Endodermal cell (in vitro differentiated cells): Measurements from ENCODE around the gene MTX3. TPM values are rescaled to one million over a fixed set of nuclear protein-coding genes. Genes with fewer than 3 reads are reported as not detected.

Experiments used
- DNase-seq: peaks from one replicate; pipeline ENCODE4 v3.0.0-alpha.2; 2017
- H3K27ac ChIP-seq: 2 replicates; pipeline ENCODE4 v1.5.1; 2013; ENCODE audit warnings: mild to moderate bottlenecking, low read depth, low read length, moderate library complexity
- H3K27me3 ChIP-seq: 2 replicates; pipeline ENCODE4 v1.6.1; 2013; ENCODE audit warnings: mild to moderate bottlenecking, low read length, moderate library complexity; ENCODE audit not compliant: insufficient read depth, control insufficient read depth, poor library complexity, severe bottlenecking
- H3K36me3 ChIP-seq: 2 replicates; pipeline ENCODE4 v1.7.0; 2013; ENCODE audit warnings: mild to moderate bottlenecking, low read length, moderate library complexity; ENCODE audit not compliant: control insufficient read depth, insufficient read depth
- H3K4me1 ChIP-seq: one replicate; pipeline ENCODE4 v1.7.0; 2013; ENCODE audit warnings: low read length; ENCODE audit not compliant: control insufficient read depth, insufficient read depth
- H3K4me3 ChIP-seq: 2 replicates; pipeline ENCODE4 v1.5.1; 2013; ENCODE audit warnings: mild to moderate bottlenecking, low read length, moderate library complexity
- H3K9ac ChIP-seq: 2 replicates; pipeline ENCODE4 v1.6.1; 2013; ENCODE audit warnings: mild to moderate bottlenecking, low read length, moderate library complexity; ENCODE audit not compliant: poor library complexity, severe bottlenecking; ENCODE audit errors: extremely low read depth
- H3K9me3 ChIP-seq: 2 replicates; pipeline ENCODE4 v1.6.1; 2013; ENCODE audit warnings: mild to moderate bottlenecking, low read length, moderate library complexity; ENCODE audit not compliant: control insufficient read depth
- H3K27ac Mint-ChIP-seq: 2 replicates; pipeline ENCODE4 v1.8.0; 2020; ENCODE audit warnings: mixed read lengths
- H3K27me3 Mint-ChIP-seq: 2 replicates; pipeline ENCODE4 v1.8.0; 2021; ENCODE audit warnings: mild to moderate bottlenecking, mixed read lengths; ENCODE audit not compliant: insufficient read depth
- H3K36me3 Mint-ChIP-seq: 2 replicates; pipeline ENCODE4 v1.8.0; 2020; ENCODE audit warnings: low read depth, mixed read lengths
- H3K4me1 Mint-ChIP-seq: 2 replicates; pipeline ENCODE4 v1.8.0; 2020; ENCODE audit warnings: mixed read lengths
- H3K4me3 Mint-ChIP-seq: 2 replicates; pipeline ENCODE4 v1.8.0; 2020; ENCODE audit warnings: mild to moderate bottlenecking, moderate library complexity, mixed read lengths
- H3K9me3 Mint-ChIP-seq: 2 replicates; pipeline ENCODE4 v1.8.0; 2020; ENCODE audit warnings: mild to moderate bottlenecking, mixed read lengths
- WGBS, 2 experiments: methylation state at CpG; one replicate each; pipeline versions ENCODE4 v1.1.5 to v1.1.7; 2013; ENCODE audit warnings: missing lambda C conversion rate in 2 of 2, mixed read lengths in 1 of 2; ENCODE audit not compliant: insufficient coverage in 1 of 2, insufficient read length in 1 of 2; 5-methylcytosine and 5-hydroxymethylcytosine counted together
- total RNA-seq, 2 donors: library from RNA; stranded (reverse); fragmentation: NEBNext Ultra II Directional in 1 of 2; extraction: Animal tissue kit (Norgen Biotek cat#: 25700) in 1 of 2; gene quantifications; 2 replicates in 1 of 2; 3 replicates in 1 of 2; pipeline ENCODE4 v1.2.1, GENCODE V29; 2021
- TF ChIP-seq, protein P1 (sequence below): fragments of 200-600 bp; sonication (generic); conservative IDR thresholded peaks from 2 replicates; pipeline ENCODE4 v1.5.0; 2021; ENCODE audit warnings: antibody characterized with exemption, mild to moderate bottlenecking

The MTX3 gene
- total RNA-seq, 2 donors from 2014 or later: 25.7 to 39.7 TPM

DNA sequence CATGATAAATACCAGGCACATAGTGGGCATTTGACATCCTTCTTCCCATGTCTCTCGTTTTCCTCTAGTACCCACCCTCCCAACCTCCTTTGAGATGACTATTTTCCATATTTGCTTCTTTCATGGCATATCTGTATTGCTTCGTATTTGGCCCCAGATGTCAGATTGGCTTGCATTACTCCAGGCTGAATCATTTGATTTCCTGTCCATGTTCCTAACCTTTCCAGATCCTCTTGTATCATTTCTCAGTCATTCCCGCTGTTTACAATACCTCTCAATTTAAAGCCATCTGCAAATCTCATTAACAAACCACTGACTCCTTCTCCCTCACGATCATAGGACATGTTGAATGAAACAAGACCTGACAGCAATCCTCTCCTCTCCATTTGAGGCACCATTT lies 19.9 kb downstream of the MTX3 start:
- Mint-ChIP-seq H3K36me3 (no peaks in the 10 kb centered on the region), H3K4me3 (no peak overlapping the region), H3K4me1 (peaks cover 5% of the 10 kb centered on the region), H3K27ac (no peak overlapping the region), H3K27me3 (peaks cover 2% of the 10 kb centered on the region), H3K9me3 (no peaks in the 10 kb centered on the region)
- H3K36me3 ChIP-seq: peaks cover 13% of the 10 kb centered on the region
- H3K9ac ChIP-seq: no peak overlapping the region
- WGBS, 2 experiments: 92 to 93% methylated on average over 3 to 4 of the region's 4 CpGs
- TF ChIP-seq, protein P1, sequence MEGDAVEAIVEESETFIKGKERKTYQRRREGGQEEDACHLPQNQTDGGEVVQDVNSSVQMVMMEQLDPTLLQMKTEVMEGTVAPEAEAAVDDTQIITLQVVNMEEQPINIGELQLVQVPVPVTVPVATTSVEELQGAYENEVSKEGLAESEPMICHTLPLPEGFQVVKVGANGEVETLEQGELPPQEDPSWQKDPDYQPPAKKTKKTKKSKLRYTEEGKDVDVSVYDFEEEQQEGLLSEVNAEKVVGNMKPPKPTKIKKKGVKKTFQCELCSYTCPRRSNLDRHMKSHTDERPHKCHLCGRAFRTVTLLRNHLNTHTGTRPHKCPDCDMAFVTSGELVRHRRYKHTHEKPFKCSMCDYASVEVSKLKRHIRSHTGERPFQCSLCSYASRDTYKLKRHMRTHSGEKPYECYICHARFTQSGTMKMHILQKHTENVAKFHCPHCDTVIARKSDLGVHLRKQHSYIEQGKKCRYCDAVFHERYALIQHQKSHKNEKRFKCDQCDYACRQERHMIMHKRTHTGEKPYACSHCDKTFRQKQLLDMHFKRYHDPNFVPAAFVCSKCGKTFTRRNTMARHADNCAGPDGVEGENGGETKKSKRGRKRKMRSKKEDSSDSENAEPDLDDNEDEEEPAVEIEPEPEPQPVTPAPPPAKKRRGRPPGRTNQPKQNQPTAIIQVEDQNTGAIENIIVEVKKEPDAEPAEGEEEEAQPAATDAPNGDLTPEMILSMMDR: no peak
- no peak overlapping the region for H3K4me3 ChIP-seq
- H3K9me3 ChIP-seq: no peaks in the 10 kb centered on the region
- no peak for DNase-seq
- no peaks in the 10 kb centered on the region for H3K27me3 ChIP-seq
- no peak overlapping the region for H3K27ac ChIP-seq
- no peaks in the 10 kb centered on the region for H3K4me1 ChIP-seq

GRCh38 chr5:79966448-79966847 lies 24.6 kb downstream of the MTX3 start:
- Histone ChIP-seq H3K36me3 (no peaks in the 10 kb centered on the region), H3K9ac (no peak overlapping the region), H3K9me3 (no peaks in the 10 kb centered on the region), H3K27me3 (no peaks in the 10 kb centered on the region), H3K4me1 (no peaks in the 10 kb centered on the region), H3K27ac (no peak overlapping the region), H3K4me3 (no peak overlapping the region)
- DNase-seq: no peak
- no peaks in the 10 kb centered on the region for H3K36me3 Mint-ChIP-seq
- TF ChIP-seq, protein P1: no peak
- peaks cover 3% of the 10 kb centered on the region for H3K4me1 Mint-ChIP-seq
- peaks cover 2% of the 10 kb centered on the region for H3K27me3 Mint-ChIP-seq
- no peak overlapping the region for H3K27ac Mint-ChIP-seq
- H3K9me3 Mint-ChIP-seq: no peaks in the 10 kb centered on the region
- WGBS, 2 experiments: 93 to 95% methylated on average over 2 to 5 of the region's 5 CpGs
- H3K4me3 Mint-ChIP-seq: no peak overlapping the region

DNA sequence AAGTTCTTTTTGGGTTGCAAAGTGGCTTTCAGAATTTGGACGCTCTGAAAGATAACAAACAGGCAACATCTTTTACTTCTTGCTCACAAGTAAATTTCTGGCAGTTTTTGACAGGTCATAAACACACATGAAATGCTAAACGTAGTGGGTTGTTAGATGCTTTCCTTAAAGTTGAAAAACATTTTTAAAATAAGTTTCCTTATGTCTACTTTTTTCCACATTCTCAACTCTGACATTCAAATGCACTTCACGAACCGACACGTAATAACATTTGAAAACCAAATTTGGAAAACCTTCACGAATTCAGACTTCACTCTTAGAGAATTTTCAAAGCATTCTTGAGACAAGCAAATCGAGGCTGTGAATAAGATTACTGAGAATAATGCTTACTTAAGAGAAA lies 26.9 kb downstream of the MTX3 start:
- no peak for DNase-seq
- 78 to 82% methylated on average over 5 to 7 of the region's 7 CpGs for WGBS, 2 experiments
- Mint-ChIP-seq H3K9me3 (no peaks in the 10 kb centered on the region), H3K36me3 (no peaks in the 10 kb centered on the region), H3K4me3 (no peak overlapping the region), H3K27me3 (peaks cover 2% of the 10 kb centered on the region), H3K27ac (no peak overlapping the region), H3K4me1 (peaks cover 3% of the 10 kb centered on the region)
- no peak overlapping the region for H3K27ac ChIP-seq
- TF ChIP-seq, protein P1: no peak
- no peak overlapping the region for H3K9ac ChIP-seq
- H3K27me3 ChIP-seq: no peaks in the 10 kb centered on the region
- H3K4me1 ChIP-seq: no peaks in the 10 kb centered on the region
- no peaks in the 10 kb centered on the region for H3K36me3 ChIP-seq
- no peaks in the 10 kb centered on the region for H3K9me3 ChIP-seq
- no peak overlapping the region for H3K4me3 ChIP-seq
